Fibroblast of skin of abdomen (primary cell): ENCODE measurements around the gene MISP3.

Experiments used
- DNase-seq: peaks from one replicate; pipeline ENCODE4 v3.0.0-alpha.2; 2013

The MISP3 gene

DNA sequence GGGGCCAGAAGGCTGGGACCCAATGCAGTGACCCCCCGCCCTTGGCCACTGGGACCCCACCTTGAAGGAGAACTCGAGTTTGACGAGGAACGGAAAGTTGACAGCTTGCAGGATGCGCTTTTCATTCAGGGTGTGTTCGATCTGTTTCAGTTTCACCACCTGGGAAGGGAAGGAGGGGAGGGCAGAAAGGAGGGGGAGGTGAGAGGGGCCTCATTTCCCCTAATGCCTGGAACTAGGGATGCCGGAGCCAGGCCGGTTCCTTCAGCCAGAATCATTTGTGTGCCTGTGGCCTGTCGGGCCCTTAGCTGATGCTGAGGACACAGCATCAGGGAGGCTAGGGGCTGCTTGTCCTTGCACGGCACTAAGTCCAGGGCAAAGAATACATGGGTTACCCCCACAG lies 30.2 kb downstream of the MISP3 start:
- no peak for DNase-seq

DNA sequence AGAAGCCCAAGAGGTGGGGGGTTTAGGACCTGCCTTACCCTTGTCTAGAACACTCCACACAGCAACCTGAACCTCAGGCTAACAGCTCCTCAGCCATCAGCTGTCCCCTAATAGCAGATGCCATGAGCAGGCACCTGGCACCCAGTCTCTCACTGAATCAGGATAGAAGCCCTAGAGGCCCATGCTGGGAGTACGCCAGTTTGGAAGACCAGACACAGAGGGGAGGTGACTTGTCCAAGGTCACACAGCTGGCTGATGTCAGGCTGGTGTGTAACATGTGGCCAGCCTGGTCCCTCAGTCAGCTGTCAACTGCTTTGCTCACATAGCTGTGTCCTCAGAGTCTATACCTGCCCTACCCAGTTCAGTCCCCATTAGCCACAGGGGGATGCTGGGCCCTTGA lies 30.7 kb downstream of the MISP3 start:
- no peak for DNase-seq

DNA sequence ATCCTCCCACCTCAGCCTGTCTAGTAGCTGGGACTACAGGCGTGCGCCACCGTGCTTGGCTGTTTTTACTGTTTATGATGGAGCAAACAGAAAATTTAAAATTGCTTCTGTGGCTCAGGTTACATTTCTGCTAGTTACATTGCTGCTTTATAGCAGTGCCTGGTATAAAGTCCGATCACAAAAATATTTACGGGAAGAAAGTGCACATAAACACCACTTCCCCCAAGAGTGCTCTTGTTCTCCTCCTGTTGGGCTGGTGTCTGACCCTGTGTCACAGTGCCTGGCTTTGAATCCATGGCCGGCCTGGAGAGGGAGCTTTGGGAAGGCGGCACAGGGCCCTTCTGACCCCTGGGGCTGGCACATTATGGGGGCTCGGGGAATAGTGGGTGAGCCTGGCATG lies 33.1 kb downstream of the MISP3 start:
- DNase-seq, result no peak

DNA sequence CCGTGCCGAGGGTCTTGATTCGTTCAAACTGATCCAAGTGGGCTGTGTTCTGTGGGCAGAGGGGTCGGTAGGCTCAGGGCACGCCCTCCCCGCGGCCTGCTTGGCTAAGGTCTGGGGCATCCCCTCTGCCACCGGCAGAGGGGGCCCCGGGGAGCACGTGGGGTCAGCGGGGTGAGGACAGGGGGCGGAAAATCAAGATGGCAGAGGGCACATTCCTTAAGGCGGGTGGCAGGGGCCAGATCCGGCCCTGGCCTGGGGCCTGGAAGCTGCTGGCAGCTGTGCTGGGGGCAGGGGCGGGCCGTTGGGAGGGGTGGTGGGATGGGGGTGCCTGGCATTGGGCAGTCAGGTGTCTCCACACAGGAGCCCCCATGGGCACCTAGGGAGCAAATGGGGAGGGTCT lies 34.3 kb downstream of the MISP3 start:
- DNase-seq, result no peak

DNA sequence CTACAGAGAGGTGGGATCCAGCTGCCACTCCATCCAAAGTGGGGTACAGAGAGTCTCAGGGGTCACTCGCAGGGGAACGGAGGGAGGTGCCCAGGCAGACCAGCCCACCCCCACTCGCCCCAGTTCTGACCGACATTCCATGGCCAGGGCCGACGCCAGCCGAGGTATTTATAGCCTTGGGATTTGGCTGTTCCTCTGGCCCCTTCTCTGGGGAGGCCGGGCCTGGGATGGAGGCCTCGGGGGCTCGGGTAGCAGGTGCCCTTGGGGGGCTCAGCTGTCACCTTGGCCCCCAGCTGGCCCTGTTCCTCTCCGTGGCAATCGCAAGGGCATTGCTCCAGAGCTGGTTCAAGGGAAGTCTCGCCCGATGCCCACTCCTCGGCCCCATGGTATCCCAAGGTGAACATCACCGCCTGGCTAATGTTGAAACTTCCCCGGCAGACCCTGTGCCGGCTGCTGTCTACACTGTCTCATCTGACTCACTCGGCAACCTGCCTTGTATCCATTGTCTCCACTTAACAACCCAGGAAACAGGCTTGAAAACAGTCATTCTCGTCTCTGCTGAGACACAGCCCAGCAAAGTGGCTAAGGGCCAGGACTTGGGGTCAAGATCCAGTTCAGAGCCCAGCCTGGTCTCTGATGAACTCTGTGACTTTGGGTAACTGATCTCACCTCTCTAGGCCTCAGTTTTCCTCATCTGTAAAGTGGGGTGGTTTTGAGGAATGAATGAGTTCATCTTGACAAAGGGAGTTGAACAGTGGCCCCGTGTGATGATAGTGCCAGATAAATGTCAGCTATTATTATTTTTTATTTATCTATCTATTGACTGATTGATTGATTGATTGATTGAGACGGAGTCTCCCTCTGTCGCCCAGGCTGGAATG lies 35.2 kb downstream of the MISP3 start:
- no peak for DNase-seq

DNA sequence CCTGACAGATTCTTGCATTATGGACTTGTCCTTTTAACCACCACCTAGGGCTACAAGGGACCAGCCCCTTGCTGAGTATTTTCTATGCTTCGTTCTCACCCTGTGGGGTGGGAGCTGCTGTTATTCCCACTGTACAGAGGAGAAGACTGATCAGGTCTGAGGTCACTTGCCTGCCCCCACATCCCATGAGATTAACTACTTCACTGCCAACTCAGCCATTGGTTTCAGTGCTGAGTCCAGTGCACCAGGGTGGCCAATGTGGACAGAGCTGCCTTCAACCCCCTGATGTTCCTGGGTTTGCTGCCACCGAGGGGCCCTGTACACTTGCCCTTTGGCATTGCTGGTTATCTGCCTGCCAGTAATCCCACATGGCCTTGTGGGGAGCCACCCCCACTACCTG lies 38.1 kb downstream of the MISP3 start:
- no peak for DNase-seq

DNA sequence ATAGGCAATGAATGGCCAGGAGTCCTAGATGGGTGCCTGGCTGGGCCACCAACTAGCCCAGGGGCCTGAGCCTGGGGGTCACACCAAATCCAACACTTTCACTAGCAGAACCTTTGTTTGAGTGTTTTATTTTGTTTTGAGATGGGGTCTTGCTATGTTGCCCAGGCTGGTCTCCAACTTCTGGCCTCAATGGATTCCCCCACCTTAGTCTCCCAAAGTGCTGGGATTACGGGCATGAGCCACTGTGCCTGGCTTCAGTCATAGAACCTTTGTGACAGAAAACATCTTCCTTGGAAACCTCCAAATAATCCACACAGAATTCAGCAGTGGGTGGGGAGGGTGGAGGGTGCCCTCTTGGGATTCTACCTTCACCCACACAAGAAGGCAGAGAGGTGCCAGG lies 38.9 kb downstream of the MISP3 start:
- DNase-seq, result no peak

DNA sequence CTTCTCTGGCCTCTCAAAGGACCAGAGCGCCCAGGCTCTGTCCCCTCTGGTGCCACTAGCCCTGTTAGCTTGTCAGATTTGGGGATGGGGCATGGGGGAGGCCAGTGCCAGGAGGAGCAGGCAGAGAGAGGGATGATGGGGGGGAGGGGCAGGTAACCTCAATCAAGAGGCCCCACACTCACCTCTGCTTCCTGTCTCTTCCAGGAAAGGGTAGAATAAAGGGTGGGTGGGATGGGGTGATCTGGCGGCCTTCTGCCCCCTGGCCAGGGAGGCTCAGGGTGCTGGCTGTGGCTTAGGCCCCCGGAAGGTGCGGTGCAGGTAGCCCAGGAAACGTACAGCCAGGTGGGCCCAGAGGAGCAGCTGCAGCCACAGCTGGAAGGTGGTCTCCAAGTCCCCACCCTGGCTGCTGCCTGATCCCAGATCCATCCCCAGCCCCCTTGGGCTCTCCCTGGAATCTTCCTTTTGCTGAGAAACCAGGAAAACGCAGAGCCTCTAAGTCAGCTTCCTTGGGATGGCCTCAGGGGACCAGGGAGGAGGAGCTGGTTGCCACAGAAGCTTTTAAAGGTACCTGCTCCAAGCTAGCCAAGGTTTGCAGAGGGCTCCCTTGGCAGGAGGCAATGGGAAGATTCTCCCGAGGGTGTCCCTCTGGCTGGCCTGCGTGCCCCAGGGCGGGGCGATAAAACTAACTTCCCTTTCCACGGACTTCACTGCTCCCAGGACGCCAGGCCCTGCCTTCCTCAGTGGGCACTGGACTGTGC lies 39.6 kb downstream of the MISP3 start:
- DNase-seq, result no peak

DNA sequence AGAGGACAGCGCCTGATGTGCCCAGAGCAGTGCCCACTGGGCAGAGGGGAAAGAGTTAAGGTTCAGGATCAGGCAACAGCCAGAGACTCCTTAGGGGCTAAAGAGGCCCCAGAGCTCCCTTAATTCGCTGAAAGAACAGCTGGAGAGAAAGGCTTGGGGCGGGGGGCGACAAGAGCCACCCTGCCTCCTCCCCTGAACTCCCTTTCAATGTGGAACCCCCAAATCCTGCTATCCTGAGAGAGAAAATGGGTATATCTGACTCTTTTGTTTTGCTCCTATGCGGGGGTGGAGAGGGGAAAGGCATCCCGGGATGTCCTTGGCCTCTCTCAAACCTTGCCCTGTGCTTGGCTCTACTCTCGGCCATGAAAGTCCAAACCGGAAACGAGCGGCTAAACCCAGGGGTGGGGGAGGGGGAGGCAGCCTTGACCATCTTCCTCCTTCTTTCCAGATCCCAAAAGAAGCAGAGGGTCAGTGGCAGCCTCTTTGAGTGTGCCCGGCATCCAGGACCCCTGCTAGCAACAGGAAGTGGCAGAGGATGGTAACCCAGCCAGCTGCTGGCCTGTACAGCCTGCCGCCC lies 40.3 kb downstream of the MISP3 start:
- DNase-seq, result no peak

DNA sequence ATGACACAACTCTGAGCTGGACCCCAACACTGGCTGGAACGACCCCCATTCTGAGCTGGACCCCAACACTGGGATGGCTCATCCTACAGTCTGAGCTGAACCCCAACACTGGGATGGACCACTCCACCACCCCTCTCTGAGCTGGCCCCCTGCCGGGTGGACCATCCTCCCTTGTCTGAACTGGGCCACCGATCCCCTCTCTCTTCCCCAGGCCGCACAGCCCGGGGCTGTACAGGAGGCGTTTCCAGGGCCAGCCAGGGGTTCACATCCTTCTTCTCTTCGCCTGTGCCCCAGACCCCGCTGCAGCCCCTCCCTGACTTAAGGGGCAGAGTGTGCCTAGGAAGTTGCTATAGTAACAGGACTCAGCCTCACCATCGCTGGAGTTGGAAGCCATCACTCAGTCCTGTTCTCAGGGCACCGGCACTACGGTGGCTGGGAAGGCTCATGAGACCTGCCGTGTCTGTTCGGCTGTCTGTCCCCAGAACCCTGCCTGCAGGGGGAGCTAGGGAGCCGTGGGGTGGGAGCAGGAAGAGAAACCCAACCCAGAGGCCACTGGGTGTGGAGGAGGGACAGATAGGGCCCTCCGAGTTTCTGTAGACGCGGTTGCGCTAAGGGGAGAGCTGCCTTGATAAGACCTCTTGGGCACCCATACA lies 41.3 kb downstream of the MISP3 start:
- DNase-seq, result no peak

DNA sequence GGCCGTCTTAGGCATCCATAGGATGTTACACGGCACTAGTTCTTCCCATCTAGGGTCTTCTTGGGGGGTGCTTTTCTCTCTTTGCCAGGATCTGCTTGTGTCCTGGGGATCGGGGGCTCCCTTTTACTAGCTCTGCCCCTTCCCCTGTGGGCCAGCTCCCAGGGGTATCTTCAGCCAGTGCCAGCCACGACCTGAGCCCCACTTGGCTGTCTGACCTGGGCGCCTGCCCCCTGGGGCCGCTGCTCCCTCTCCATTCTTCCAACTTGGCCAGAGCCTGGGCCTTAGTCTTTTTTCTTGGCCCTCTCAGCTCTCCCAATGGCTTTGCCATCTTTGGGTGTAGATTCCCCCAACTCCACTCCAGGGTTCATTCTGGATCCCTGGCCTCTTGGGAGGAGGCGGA lies 41.9 kb downstream of the MISP3 start:
- no peak for DNase-seq

DNA sequence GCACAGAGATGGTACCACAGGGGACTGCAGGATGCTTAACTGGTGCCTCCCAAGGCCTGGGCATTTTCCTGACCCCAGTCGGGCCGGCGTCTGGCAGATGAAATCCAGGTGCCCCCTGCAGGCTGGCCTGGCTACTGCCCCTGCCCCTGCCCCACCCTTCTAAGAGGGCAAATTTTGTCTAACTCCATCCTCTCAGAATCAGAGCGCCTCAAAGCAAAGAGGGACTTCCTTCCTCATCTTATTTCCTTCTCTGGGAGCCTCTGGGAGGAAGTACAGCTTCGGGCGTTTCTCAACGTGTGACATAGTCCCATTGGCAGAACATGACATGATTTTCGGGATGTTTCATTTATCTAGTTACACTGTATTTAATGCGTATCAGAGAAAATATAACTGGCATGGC lies 42.3 kb downstream of the MISP3 start:
- DNase-seq, result no peak

DNA sequence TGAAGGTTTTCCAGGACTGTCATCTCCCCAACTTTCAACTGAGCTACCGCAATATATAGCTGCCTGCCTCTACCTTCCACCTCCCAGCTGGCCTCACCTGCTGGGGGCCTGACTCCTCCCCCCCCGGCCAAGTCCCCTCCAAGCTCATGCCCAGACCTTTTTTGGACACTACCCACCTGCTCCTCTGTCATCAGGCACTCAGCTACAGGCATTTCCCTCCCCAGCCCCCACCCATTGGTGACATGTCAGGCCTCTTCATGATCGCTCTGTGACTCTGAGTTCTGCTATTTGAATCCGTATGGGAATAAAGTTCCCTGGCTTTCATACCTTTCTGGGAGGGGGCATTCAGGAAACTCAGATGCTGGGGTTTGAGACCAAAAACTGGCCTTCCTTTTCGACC lies 43.2 kb downstream of the MISP3 start:
- no peak for DNase-seq

DNA sequence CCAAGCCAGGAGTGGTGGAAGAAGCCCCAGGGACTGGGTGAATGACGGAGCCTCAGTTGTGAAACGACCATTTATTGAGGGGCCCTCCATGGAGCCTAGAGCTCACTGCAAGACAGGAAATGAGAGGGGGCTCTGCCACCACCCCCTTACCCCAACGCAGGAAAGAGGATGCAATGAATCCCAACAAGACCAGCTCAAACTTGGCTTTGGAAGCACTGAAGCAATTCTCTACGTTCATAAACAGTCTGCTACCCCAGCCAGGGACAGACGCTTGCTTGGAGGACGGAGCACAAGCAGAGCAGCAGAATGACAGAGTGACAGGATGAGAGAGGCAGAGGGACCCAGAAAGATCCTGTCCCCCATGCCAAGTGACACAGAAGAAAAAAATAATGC lies 43.9 kb downstream of the MISP3 start:
- DNase-seq, result no peak

DNA sequence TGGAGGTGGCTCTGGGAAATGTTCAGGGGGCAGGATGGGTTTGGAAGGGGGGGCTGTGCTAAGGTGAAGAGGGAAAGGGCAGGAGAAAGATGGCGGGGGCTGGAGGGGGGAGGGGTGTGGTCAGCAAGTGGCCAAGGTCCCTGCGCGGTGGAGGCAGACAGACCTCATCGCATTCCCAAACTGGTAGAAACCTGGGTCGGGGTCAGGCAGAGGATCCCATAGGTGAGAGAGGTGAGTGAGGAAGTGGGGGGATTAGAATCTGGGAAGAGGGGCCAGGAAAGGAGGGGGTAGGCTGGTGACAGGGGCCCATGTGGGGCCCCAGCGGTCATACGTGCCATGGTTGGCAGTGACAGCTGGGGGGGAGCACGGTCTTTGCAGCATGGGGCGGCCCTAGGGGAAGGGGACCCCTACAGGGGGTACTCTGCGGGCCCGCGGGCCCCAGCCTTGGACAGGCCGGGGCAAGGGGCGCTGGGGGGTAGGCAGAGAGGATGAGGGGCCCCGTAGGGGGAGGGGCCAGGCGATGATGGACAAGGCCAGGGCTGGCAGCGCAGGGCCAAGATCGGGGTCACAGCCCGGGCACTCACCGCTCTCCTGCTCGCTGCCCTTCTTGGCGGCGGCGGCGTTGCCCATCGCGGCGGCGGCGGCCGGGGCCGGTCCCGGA lies 44.5 kb downstream of the MISP3 start:
- DNase-seq, result no peak

DNA sequence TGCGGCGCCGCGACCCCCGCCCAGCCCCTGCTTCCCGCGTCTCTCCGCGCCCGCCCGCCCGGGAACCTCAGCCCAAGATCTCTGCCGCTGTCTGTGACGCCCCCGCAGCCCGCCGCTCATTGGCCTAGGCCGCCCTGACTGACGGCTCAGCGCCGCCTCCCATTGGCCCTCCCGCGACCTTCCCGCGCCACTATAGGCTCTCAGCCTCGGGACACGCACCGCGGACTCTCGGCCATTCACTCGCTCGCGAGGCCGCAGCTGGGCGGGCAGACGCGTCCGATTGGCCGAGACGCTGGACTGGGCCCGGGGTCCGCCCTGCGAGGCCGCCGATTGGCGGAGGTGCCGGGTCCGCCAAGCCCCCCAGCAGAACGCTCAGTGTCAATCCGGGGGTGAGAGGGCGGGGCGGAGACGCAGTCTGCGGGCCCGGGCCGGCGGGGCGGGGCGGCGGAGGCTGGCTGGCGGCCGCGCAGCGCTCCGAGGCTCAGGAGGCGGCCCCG lies 45.1 kb downstream of the MISP3 start, which contains the start of gene PRKACA:
Gene PRKACA, minus strand, starts transcription at position 95 of the 497 bp plus-strand sequence. CDS start 215 bp downstream, outside the sequence.
- peak; percentile 99 for DNase-seq

DNA sequence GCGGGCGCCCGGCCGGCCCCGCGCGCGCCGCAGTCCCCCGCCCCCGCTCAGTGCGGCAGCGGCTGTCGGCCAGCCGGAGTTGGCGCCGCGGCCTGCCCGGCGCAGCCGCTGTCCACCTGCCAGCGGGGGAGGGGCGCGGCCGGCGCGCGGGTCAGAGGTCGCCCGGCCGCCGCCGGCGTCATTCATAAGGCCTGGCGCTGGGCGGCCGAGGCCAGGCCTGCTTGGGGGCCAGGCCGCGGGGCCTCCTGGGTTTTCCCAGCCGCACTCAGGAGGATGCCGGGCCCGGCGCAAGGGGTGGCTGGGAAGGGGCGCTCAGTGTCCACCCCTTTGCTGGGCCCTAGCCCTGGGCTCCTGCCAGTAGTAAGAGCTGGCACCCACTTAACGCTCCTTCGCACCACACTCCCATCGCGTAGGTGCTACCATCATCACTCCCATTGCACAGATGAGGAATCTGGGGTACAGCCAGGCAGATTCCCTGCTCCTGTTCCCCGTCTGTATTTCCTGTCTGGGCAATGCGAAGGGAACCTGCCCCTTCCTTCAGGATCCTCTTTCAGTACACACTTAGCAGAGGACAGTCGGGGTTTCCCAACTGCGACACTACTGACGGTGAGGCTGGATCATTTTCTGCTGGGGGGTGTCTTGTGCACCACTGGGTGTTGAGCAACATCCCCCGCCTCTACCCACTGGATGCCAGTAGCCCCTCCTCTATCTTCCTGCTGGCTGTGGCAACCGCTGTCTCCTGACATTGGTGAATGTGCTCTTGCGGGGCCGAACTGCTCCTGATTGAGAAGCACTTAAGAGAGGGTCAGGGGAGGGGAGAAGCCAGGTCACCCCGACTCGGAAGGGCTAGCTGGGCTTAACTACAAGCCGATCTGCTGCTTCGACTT lies 45.8 kb downstream of the MISP3 start:
- peak; percentile 45 for DNase-seq

DNA sequence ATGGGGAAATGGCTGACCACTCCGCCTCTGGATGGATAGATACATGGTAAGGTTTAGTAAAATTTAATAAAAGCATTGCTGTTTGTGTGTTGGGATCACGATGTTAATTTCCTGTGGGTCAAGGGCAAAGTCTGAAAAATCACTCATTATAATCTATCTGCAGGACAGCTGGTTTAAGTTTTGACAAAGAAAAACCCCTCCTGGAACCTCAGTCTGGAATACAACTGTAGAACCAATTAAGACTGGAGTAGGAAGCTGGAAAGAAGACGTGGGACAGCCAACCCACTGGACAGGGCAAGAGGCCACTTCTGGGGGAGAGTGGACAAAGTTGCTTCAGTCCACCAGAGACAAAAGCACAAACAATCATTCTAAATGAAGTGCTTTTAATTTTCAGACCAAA lies 46.6 kb downstream of the MISP3 start:
- DNase-seq, result no peak

DNA sequence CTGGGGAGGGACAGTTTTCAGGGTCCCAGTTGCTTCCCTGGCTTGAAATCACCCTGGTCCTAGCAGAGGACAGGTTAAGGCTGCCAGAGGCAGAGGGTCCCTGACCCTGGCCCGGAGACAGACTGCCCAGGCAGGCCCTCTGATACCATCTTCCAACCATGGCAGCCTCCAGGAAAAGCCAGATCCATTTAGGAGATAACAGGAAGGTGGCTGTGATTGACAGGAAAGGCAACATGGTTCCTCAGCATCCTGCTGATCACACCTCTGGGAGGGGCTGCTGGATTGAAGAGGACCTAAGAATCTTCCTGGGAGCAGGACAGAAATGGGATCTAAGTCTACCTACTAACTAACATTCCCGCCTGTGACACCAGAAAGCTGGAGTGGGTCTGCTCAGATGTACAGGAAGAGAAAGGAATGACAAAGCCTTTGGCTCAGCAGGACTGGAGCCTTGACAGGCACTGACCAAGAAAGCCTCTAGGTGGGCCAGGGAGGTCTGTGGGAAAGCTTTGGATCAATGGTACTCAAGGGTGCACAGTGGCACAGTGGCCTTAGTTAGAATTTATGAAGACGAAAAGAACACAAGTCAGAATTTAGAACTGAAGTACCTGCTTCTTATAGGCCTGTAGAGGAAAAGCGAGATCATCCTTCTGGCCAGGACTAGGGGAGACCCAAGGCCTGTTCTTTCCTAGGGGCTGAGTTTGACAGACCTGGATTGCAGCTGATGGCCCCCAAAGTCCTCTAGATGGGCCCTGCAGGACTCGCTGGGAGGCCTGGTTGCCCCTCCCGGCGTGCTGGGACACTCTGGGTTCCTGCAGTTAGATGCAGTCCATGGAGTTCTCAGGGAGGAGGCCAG lies 47.3 kb downstream of the MISP3 start:
- DNase-seq, result no peak

DNA sequence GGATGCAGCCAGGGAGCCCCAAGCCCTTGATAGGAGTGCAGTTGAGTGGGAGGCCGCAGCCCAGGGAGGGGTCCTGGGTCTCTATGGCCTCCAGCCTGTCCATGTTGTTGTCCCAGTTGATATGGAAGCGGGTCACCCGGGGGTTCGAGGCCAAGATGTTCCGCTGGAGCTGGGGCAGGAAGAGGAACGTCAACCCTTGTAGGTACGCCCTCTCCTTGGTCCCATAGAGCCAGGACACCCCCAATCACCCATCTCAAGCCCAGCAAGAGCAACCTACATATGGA lies 47.9 kb downstream of the MISP3 start:
- no peak for DNase-seq

DNA sequence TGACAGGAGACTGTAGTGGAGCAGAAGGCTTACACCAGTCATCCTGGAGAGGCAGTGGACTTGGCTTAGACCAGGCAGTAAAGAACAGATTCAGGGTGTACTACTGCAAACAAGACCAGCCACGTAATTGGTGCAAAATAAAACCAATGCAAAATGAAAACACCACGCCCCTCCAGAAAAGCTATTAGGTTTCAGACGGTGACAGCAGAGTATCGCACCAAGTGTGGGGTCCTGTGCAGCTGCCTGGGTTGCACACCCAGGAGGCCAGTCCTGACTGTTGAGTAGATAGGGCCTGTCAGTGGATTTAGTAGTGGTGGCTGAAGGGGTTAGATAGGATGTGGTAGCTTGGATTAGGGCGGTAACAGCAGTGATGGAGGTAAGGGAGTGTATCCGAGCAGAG lies 50.3 kb downstream of the MISP3 start:
- DNase-seq, result no peak
